PFSK-1 (cell line): Measurements from ENCODE around the gene RRH.

Source experiments
- POLR2AphosphoS5 ChIP-seq: IDR thresholded peaks from 2 replicates; pipeline ENCODE4 v1.6.1; 2012; ENCODE audit warnings: low read depth, mild to moderate bottlenecking, control low read depth, low read length, moderate library complexity
- REST ChIP-seq, 2 experiments: IDR thresholded peaks; 2 replicates each; pipeline versions ENCODE4 v1.6.1 to v1.8.0; 2011 to 2012; ENCODE audit warnings: low read depth in 2 of 2, low read length in 2 of 2, control low read depth in 1 of 2, inconsistent platforms in 1 of 2, mild to moderate bottlenecking in 1 of 2, moderate library complexity in 1 of 2; ENCODE audit not compliant: insufficient read depth in 1 of 2

- TF ChIP-seq POLR2AphosphoS5 (no peak), REST (IDR thresholded peaks at IDR 0.05; ENCODE audit: insufficient read depth in 1 of 2, low read depth in 2 of 2, low read length in 2 of 2) (no peak)
Measured at GRCh38 chr4:109820563-109820962, 7.2 kb upstream of the RRH start.
